Chondrocyte (in vitro differentiated cells): ENCODE measurements around the gene CD34. TPM values are rescaled to one million over a fixed set of nuclear protein-coding genes. Genes with fewer than 3 reads are reported as not detected.

Experiments used
- DNase-seq: peaks from one replicate; pipeline ENCODE4 v3.0.0; 2021; ENCODE audit warnings: mixed read lengths, low spot score
- H3K27ac Mint-ChIP-seq: one replicate; pipeline ENCODE4 v1.8.0; 2021; ENCODE audit warnings: mild to moderate bottlenecking, moderate library complexity, mixed read lengths; ENCODE audit not compliant: unreplicated experiment
- H3K27me3 Mint-ChIP-seq: 2 replicates; pipeline ENCODE4 v1.8.0; 2021; ENCODE audit warnings: low read depth, mixed read lengths
- H3K36me3 Mint-ChIP-seq: 2 replicates; pipeline ENCODE4 v1.8.0; 2021; ENCODE audit warnings: low read depth, mixed read lengths
- H3K4me1 Mint-ChIP-seq: 2 replicates; pipeline ENCODE4 v1.8.0; 2021; ENCODE audit warnings: low read depth, mild to moderate bottlenecking, mixed read lengths
- H3K4me3 Mint-ChIP-seq: one replicate; pipeline ENCODE4 v1.8.0; 2021; ENCODE audit warnings: mild to moderate bottlenecking, moderate library complexity, mixed read lengths; ENCODE audit not compliant: unreplicated experiment
- H3K9me3 Mint-ChIP-seq: 2 replicates; pipeline ENCODE4 v1.8.0; 2021; ENCODE audit warnings: low read depth, mixed read lengths
- CTCF ChIP-seq: fragments of 200-600 bp; sonication (generic); IDR thresholded peaks from 2 replicates; pipeline ENCODE4 v1.5.0; 2021; ENCODE audit warnings: antibody characterized with exemption, mild to moderate bottlenecking, moderate library complexity
- long read RNA-seq: library from polyadenylated mRNA; stranded (forward); transcript quantifications from one replicate; pipeline ENCODE4 v2.0.0, GENCODE V29; 2021
- total RNA-seq: library from RNA; stranded (reverse); gene quantifications from 3 replicates; pipeline ENCODE4 v1.2.1, GENCODE V29; 2021

CD34 gene
- 0.12 to 0.15 TPM (median 0.13 TPM) in 3 replicates for total RNA-seq
- long read RNA-seq, result 0 reads

GRCh38 chr1:207910591-207911354 lies at the start of gene CD34:
Gene CD34 (minus strand): TSS chr1:207911125. CDS start chr1:207911080, 45 bp downstream.
- peaks cover 6% of the 10 kb centered on the region for H3K4me1 Mint-ChIP-seq
- no peaks in the 10 kb centered on the region for H3K36me3 Mint-ChIP-seq
- H3K27ac Mint-ChIP-seq, result no peak within 1 kb of the TSS
- peaks cover 19% of the 10 kb centered on the region for H3K27me3 Mint-ChIP-seq
- H3K9me3 Mint-ChIP-seq, result no peaks in the 10 kb centered on the region
- no peak for DNase-seq
- no peak for TF ChIP-seq CTCF
- peak within 1 kb of the TSS; percentile 60 for H3K4me3 Mint-ChIP-seq

GRCh38 chr1:207960346-207960745 lies 49.4 kb upstream of the CD34 start:
- H3K27ac Mint-ChIP-seq, result no peak overlapping the region
- H3K4me3 Mint-ChIP-seq, result no peak overlapping the region
- H3K9me3 Mint-ChIP-seq, result no peaks in the 10 kb centered on the region
- H3K4me1 Mint-ChIP-seq, result peaks cover 24% of the 10 kb centered on the region
- no peak for TF ChIP-seq CTCF
- no peaks in the 10 kb centered on the region for H3K27me3 Mint-ChIP-seq
- no peak for DNase-seq
- no peaks in the 10 kb centered on the region for H3K36me3 Mint-ChIP-seq

- H3K27me3 Mint-ChIP-seq, result no peaks in the 10 kb centered on the region
- TF ChIP-seq CTCF, result no peak
- no peak for DNase-seq
- peak overlapping the region; percentile 62 for H3K4me3 Mint-ChIP-seq
- H3K9me3 Mint-ChIP-seq, result no peaks in the 10 kb centered on the region
- H3K4me1 Mint-ChIP-seq, result peaks cover 23% of the 10 kb centered on the region
- H3K36me3 Mint-ChIP-seq, result no peaks in the 10 kb centered on the region
- H3K27ac Mint-ChIP-seq, result no peak overlapping the region
Measured at GRCh38 chr1:207959910-207960309, 49.0 kb upstream of the CD34 start.

- TF ChIP-seq CTCF, result peak; percentile 29
- Mint-ChIP-seq H3K9me3 (no peaks in the 10 kb centered on the region), H3K4me1 (peaks cover 17% of the 10 kb centered on the region), H3K27me3 (no peaks in the 10 kb centered on the region), H3K4me3 (peak overlapping the region; percentile 62), H3K27ac (no peak overlapping the region), H3K36me3 (no peaks in the 10 kb centered on the region)
- DNase-seq, result no peak
Measured at GRCh38 chr1:207959141-207959825, 48.4 kb upstream of the CD34 start.

- Mint-ChIP-seq H3K36me3 (no peaks in the 10 kb centered on the region), H3K4me1 (peaks cover 10% of the 10 kb centered on the region), H3K27me3 (no peaks in the 10 kb centered on the region), H3K4me3 (peak overlapping the region; percentile 62), H3K9me3 (no peaks in the 10 kb centered on the region), H3K27ac (no peak overlapping the region)
- no peak for TF ChIP-seq CTCF
- no peak for DNase-seq
Measured at GRCh38 chr1:207958376-207959139, 47.6 kb upstream of the CD34 start.
